HG02885 (cell line): ENCODE results near the gene KAT6B.

Source experiments
- ATAC-seq: cut with Tn5 transposase; IDR thresholded peaks from one replicate; pipeline ENCODE4 v1.9.1; 2021; ENCODE audit warnings: mild to moderate bottlenecking; ENCODE audit not compliant: unreplicated experiment, poor library complexity

KAT6B gene

GRCh38 chr10:74937266-74937856, 111.0 kb downstream of the KAT6B start:
- ATAC-seq, result no peak

- ATAC-seq, result no peak
Measured at GRCh38 chr10:74944205-74944604, 117.8 kb downstream of the KAT6B start.

GRCh38 chr10:74947781-74948401, 121.5 kb downstream of the KAT6B start:
- ATAC-seq, result no peak

- no peak for ATAC-seq
Measured at GRCh38 chr10:74949034-74949832, 122.8 kb downstream of the KAT6B start.

- no peak for ATAC-seq
Measured at GRCh38 chr10:74949843-74950765, 123.7 kb downstream of the KAT6B start.

- ATAC-seq, result no peak
Measured at GRCh38 chr10:74953214-74953613, 126.8 kb downstream of the KAT6B start.

GRCh38 chr10:74955796-74956195, 129.4 kb downstream of the KAT6B start:
- no peak for ATAC-seq

- ATAC-seq, result no peak
Measured at GRCh38 chr10:74956555-74957111, 130.2 kb downstream of the KAT6B start.

- ATAC-seq, result no peak
Measured at GRCh38 chr10:74957285-74957961, 131.0 kb downstream of the KAT6B start.

GRCh38 chr10:74958316-74958715, 131.9 kb downstream of the KAT6B start:
- ATAC-seq, result no peak

GRCh38 chr10:74960670-74961069, 134.3 kb downstream of the KAT6B start:
- ATAC-seq, result no peak

GRCh38 chr10:74962517-74962916, 136.1 kb downstream of the KAT6B start:
- ATAC-seq, result no peak

GRCh38 chr10:74963549-74963948, 137.1 kb downstream of the KAT6B start:
- peak; percentile 68 for ATAC-seq

GRCh38 chr10:74967911-74968666, 141.7 kb downstream of the KAT6B start:
- ATAC-seq, result no peak

- ATAC-seq, result no peak
Measured at GRCh38 chr10:74968667-74969061, 142.3 kb downstream of the KAT6B start.

GRCh38 chr10:74969093-74969492, 142.7 kb downstream of the KAT6B start:
- ATAC-seq, result no peak

GRCh38 chr10:74969530-74969929, 143.1 kb downstream of the KAT6B start:
- ATAC-seq, result no peak

GRCh38 chr10:74973741-74974392, 147.5 kb downstream of the KAT6B start:
- ATAC-seq, result no peak
